ENCODE data around the gene FAM131B. TPM values are rescaled to one million over a fixed set of nuclear protein-coding genes. Genes with fewer than 3 reads are reported as not detected.

Gene FAM131B
- total and polyA plus RNA-seq, 9 donors: 0.29 to 0.99 (median 0.79) TPM

DNA sequence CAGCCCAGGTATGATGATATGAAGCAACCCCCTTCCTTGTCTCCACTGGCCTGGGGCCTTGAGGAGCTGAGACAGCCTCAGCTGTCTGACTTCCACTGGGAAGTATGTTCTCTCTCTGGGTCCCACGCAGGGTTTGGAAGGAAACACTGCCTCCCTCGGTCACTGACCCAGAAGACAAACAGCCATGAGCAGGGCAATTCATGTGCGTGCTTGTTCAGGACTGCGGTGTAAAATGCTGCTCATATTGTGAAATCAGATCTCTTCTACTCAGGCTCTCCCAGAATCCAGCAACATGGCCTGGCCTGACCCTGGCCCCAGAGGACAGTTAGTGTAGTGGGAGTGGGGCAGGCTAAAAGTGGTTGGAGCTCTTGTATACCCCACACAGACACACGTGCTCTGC is 43.9 kb downstream of the FAM131B start:
- no peaks in the 10 kb centered on the region for H3K9me3 ChIP-seq
- no peak for DNase-seq
- H3K27ac ChIP-seq: no peak overlapping the region
- no peaks in the 10 kb centered on the region for H3K27me3 ChIP-seq
- no peak overlapping the region for H3K4me3 ChIP-seq
- no peaks in the 10 kb centered on the region for H3K36me3 ChIP-seq
- TF ChIP-seq EP300 (IDR thresholded peaks at IDR 0.05) (no peak), POLR2A (IDR thresholded peaks at IDR 0.05) (no peak)
- TF ChIP-seq, protein P1, sequence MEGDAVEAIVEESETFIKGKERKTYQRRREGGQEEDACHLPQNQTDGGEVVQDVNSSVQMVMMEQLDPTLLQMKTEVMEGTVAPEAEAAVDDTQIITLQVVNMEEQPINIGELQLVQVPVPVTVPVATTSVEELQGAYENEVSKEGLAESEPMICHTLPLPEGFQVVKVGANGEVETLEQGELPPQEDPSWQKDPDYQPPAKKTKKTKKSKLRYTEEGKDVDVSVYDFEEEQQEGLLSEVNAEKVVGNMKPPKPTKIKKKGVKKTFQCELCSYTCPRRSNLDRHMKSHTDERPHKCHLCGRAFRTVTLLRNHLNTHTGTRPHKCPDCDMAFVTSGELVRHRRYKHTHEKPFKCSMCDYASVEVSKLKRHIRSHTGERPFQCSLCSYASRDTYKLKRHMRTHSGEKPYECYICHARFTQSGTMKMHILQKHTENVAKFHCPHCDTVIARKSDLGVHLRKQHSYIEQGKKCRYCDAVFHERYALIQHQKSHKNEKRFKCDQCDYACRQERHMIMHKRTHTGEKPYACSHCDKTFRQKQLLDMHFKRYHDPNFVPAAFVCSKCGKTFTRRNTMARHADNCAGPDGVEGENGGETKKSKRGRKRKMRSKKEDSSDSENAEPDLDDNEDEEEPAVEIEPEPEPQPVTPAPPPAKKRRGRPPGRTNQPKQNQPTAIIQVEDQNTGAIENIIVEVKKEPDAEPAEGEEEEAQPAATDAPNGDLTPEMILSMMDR (IDR thresholded peaks at IDR 0.05): no peak
- H3K4me1 ChIP-seq (ENCODE audit: insufficient read depth): peaks cover 2% of the 10 kb centered on the region
- intact Hi-C loops (cut with DNase I): no loop called here
- WGBS, 3 donors: 30 to 33% (median 32%) methylated on average over 5 of the region's 5 CpGs

- Histone ChIP-seq H3K36me3 (no peaks in the 10 kb centered on the region), H3K4me1 (ENCODE audit: insufficient read depth) (no peaks in the 10 kb centered on the region), H3K4me3 (no peak overlapping the region), H3K9me3 (no peaks in the 10 kb centered on the region), H3K27me3 (no peaks in the 10 kb centered on the region), H3K27ac (no peak overlapping the region)
- intact Hi-C loops (cut with DNase I): no loop called here
- WGBS, 3 donors: 82 to 87% (median 82%) methylated on average over 4 of the region's 4 CpGs
- TF ChIP-seq EP300 (IDR thresholded peaks at IDR 0.05): no peak
- TF ChIP-seq, protein P1 (IDR thresholded peaks at IDR 0.05): no peak
- no peak for TF ChIP-seq POLR2A (IDR thresholded peaks at IDR 0.05)
- no peak for DNase-seq
These were observed 46.0 kb downstream of the FAM131B start for GRCh38 chr7:143316492-143316891.

- WGBS, 3 donors: 70 to 75% (median 75%) methylated on average over 5 of the region's 5 CpGs
- Histone ChIP-seq H3K4me1 (ENCODE audit: insufficient read depth) (no peaks in the 10 kb centered on the region), H3K4me3 (no peak within 1 kb of the TSS), H3K27me3 (no peaks in the 10 kb centered on the region), H3K36me3 (no peaks in the 10 kb centered on the region), H3K9me3 (no peaks in the 10 kb centered on the region), H3K27ac (no peak within 1 kb of the TSS)
- intact Hi-C loops (cut with DNase I): no loop called here
- TF ChIP-seq EP300 (IDR thresholded peaks at IDR 0.05) (no peak), POLR2A (IDR thresholded peaks at IDR 0.05) (no peak)
- TF ChIP-seq, protein P1 (IDR thresholded peaks at IDR 0.05): no peak
- no peak for DNase-seq
These were observed 46.7 kb downstream of the FAM131B start, which contains the start of gene CLCN1 for GRCh38 chr7:143315776-143316175. Gene CLCN1 (plus strand): TSS chr7:143316111. CDS start chr7:143316213, 102 bp downstream.

DNA sequence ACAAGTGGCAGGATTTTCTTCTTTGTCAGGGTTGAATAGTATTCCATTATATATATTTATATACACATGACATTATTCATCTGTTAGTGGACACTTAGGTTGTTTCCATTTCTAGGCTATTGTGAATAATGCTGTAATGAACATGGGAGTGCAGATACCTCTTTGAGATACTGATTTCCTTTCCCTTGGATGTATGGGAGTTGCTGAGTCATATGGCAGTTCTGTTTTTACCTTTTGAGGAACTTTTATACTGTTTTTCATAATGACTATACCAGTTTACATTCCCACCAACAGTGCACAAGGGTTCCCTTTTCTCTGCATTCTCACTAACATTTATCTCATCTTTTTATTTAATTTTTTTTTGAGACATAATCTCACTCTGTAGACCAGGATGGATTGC is 48.4 kb downstream of the FAM131B start:
- H3K4me1 ChIP-seq (ENCODE audit: insufficient read depth): no peaks in the 10 kb centered on the region
- H3K27ac ChIP-seq: no peak overlapping the region
- no peaks in the 10 kb centered on the region for H3K27me3 ChIP-seq
- TF ChIP-seq POLR2A (IDR thresholded peaks at IDR 0.05): no peak
- TF ChIP-seq EP300 (IDR thresholded peaks at IDR 0.05): no peak
- TF ChIP-seq, protein P1 (IDR thresholded peaks at IDR 0.05): no peak
- no peak for DNase-seq
- intact Hi-C loops (cut with DNase I): no loop called here
- no peaks in the 10 kb centered on the region for H3K36me3 ChIP-seq
- no peak overlapping the region for H3K4me3 ChIP-seq
- no peaks in the 10 kb centered on the region for H3K9me3 ChIP-seq

All from ovary (tissue), 9 donors.